NCI-H1694 (cell line): ENCODE data around the gene STX4.

Source experiments
- DNase-seq: peaks from one replicate; lab custom pipeline; 2025; lab: John Stamatoyannopoulos, UW

The STX4 gene

DNA sequence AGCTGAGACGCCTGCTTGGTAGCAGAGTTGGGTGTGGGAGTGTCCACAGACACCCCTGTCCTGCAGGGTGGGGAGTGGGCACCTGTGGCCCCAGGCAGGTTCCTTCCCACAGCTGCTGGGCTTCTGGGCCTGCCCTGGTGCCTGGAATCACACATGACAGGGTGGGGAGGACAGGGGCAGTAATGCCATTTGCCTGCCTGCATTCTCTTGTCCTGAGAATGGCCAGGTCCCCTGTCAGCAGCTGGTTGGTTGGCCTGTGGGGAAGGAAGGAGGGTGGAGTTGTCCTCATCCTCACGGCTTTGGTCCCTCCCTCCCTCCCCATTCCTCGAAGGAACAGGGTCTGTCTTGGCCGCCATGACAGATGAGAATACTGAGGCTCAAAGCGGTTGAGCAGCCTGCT is 50.2 kb downstream of the STX4 start:
- DNase-seq, result no peak

DNA sequence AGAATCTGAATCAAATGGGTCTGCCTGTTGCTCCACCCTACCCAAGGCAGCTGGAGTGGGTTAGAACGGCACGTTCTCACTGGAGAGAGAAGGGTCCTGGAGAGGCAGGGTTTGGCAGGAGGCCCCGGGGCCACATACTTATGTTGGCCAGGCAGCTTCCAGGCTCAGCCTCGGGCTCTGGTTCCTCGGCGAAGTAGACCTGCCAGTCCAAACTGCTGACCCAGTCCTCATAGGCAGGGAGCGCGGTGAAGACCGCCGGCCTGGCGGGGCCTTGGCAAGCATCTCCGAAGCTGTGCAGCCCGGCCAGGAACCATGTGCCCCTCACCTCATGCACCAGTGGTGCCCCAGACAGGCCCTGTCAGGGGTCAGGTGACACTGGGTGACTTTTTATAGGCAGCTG is 50.6 kb downstream of the STX4 start:
- no peak for DNase-seq

DNA sequence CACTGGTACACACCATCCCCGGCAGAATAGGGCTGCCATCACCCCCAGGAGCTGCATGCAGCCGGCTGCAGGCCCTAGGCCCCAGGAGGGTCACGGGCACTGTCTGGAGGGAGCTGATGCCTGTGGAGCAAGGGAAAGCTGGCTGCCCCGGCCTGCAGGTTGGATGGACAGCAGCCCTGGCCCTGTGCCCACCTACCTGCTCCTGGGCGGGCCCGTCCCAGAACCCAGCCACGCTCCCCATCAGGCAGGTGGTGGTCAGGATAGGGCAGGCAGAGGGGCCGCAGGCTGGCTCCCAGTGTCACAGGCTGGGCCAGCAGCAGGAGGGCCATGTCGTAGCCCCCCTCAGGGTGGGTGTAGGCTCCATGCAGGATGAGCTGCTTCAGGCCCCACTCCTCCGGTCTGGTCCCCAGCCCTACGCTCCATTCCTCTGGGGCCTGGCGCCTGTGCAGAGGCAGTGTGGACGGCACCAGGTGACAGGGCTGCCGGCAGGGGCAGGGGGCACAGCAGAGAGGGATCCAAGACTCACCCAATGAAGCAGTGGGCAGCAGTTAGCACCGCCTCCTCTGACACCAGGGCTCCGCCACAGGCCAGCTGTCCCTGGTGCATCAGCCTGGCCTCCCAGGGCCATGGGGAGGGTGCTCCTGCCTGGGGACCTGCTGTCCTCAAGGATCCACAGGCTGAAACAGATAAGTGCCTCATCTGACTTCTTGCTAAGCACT is 51.4 kb downstream of the STX4 start:
- no peak for DNase-seq

DNA sequence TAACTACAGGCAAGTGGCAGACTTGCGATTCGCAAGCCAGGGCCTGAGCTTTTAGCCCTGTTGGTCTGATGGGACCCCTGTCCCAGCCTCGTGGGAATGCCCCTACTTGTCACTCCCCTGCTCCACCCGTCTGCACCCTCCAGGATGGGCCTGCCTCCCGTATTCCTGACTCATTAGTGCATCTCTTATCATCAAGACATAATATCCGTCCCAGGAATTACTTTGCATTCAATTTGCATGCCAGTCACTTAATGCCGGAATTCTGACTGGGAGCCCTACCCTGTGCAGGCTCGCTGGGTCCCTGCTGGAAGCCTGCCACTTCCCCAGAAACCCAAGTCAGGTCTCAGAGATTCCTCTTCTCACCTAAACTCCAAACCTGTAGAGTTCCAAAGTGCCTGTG is 52.1 kb downstream of the STX4 start:
- no peak for DNase-seq

DNA sequence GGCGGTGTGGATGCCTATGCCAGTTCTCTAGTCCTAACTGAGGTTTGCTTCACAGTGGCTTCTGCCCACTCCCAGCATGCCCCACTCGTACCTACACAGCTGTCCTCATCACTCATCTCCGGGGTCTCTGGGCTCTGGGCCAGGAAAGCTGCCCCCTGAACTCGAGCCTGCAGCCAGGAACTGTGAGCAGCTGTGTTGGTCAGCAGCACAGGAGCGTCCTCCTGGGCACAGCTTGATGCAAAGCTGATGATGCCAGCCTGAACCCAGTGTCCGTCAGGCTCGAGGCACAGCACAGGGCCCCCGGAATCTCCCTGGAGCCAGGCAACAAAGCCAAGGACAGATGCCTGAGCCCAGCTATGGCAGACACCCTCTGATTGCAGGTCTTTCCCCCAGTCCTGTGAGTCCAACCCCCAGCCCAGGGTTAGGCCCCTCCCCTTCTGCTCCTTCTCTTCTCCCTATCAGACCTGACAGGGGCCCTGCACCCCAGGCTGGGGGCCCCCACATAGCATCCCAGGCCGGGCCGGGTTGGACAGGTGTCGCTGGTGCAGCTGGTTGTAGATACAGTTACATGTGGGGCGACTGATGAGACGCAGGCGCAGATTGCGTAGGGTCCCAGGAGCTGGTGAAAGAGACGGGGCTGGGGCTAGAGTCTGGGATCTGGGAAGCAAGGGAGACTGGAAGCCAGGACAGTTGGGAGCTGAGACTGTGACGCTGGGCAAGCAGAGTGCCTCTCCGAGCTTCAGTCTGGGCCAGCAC is 52.7 kb downstream of the STX4 start:
- DNase-seq, result no peak

DNA sequence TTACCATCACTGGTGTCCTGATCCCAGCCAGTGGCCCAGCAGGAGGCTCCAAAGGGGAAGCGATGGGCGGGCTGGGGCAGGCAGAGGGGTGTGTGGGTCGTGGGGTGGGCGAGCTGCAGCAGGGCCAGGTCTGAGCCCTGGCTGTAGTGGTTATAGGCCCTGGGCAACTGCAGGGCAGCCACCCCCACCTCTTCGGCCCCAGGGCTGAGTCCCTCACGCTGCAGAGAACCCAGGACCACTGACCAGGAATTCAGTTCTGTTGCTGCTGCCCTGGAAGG is 53.2 kb downstream of the STX4 start:
- no peak for DNase-seq

DNA sequence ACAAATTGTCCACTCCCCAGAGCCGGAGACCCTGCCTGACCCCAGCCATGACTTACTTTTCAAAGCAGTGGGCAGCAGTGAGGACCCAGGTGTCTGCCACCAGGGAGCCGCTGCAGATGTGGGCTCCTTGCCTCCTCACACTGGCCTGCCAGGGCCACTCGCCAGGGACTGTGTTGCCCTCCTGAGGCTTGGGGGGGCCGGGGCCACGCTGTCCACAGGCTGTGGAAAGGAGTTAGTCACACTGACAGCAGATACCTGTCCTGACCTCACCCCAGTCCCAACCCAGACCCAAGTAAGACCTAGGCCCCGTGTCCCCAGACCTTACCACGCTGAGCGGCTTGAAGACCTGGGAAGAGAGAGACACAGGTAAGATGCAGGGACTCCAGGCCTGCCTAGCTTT is 54.1 kb downstream of the STX4 start:
- no peak for DNase-seq

DNA sequence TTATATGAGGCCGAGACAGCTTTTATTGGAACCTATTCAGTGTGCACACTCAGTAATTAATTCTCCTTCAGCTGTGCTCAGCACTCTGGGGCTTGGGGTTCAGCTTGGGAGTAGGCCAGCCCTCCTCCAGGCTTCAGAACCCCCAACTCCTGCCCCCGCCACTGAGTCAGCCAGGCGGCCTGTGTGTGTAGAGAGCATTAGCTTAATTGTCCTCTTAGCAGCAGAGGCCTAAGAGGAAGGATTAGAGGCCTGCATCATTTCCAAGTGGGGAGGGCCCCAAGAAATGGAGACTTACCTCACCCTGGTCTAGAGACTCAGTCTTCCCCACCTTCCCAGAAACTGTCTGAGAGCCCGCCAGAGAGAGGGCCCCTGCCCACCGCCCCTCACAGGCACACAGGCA is 54.6 kb downstream of the STX4 start:
- DNase-seq, result no peak

DNA sequence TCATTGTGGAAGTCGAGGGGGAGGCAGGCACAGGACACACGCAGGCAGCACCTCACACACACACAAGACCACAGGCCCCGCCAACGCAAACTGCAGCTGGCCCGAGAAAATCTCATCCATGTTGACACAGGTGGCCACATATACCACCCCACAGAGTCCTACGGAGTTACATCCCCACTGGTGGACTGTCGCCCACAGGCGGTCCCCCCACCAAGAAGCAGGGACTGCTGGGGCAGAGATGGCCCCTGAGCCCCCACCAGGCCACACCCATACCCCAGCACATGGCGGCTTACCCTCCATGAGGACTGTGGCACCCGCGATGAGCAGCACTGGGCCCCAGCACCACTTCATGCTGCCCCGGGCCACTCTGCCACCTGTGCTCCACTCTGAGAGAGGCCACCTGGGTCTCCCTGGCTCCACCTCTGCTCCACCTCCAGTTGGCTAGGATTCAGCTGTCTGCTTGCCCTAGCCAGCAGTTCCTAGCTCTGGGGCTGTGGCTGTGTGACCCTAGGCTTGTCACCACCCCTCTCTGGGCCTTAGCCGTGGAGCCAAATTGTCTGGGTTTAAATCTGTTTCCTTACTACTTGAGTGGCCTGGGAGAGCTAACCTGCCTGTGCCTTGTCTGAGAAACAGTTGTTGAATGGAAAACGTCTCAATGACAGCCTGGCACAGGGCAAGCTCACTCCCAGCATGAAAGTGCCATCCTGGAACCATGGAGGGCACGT is 55.3 kb downstream of the STX4 start, which contains the start of gene PRSS53:
PRSS53 (minus strand) TSS at position 485 of the 725 bp plus-strand sequence; CDS start at position 351, 134 bp downstream.
- DNase-seq, result no peak

DNA sequence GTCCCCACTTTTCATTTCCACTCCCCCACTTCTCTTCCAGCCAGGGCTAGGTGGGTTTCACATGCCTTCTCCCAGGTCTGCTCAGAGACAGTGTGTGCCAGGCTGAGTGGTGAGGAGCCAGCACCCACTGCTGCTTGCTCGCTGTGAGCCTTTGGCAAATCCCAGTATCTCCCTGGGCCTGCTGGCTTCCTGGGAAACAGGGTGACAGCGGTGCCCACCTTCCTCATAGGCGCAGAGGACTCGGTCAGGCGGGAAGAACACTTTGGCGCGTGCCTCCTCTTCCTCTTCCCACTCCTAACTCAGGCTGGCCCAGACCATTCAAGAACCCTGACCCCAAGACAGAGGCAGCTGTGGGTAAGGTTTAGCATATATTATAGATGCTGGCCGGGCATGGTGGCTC is 55.8 kb downstream of the STX4 start:
- no peak for DNase-seq
